Esophagus muscularis mucosa (tissue), 4 donors: ENCODE results near the gene NRCAM.

Experiments
- CTCF ChIP-seq, 3 experiments: fragments of 200-600 bp in 2 of 3; fragments of 450-650 bp in 1 of 3; sonication (generic) in 2 of 3; IDR thresholded peaks; one replicate each; pipeline ENCODE4 v1.5.1; 2017 to 2019; ENCODE audit warnings: antibody characterized with exemption in 3 of 3, mild to moderate bottlenecking in 2 of 3, moderate library complexity in 1 of 3
- EP300 ChIP-seq: sonication (generic); formaldehyde crosslinking; IDR thresholded peaks from one replicate; pipeline ENCODE4 v1.6.1; 2017; ENCODE audit warnings: antibody characterized with exemption
- POLR2A ChIP-seq: fragments of 450-650 bp; IDR thresholded peaks from one replicate; pipeline ENCODE4 v1.6.1; 2017; ENCODE audit warnings: antibody characterized with exemption, moderate library complexity, mild to moderate bottlenecking, low read depth
- POLR2AphosphoS5 ChIP-seq, 2 donors: sonication (generic); formaldehyde crosslinking; IDR thresholded peaks; one replicate each; pipeline ENCODE4 v1.6.1; 2017; ENCODE audit warnings: antibody characterized with exemption in 2 of 2

- TF ChIP-seq CTCF (IDR thresholded peaks at IDR 0.05) (no peak), POLR2A (no peak), POLR2AphosphoS5 (IDR thresholded peaks at IDR 0.05) (no peak), EP300 (no peak)
These were observed 159.3 kb downstream of the NRCAM start for GRCh38 chr7:108296911-108297310.
